HTR-8/SVneo (cell line): ENCODE measurements around the gene TMUB1.

Experiments used
- DNase-seq: peaks from one replicate; pipeline ENCODE4 v3.0.0; 2011; ENCODE audit warnings: low spot score, mixed read lengths; ENCODE audit not compliant: insufficient read length
- FAIRE-seq: peaks from 2 replicates; lab custom pipeline; 2011; peaks lifted over from hg19 to GRCh38; lab: Jason Lieb, UNC

Gene TMUB1

GRCh38 chr7:151107882-151108281, 24.6 kb upstream of the TMUB1 start:
- FAIRE-seq (no peak), DNase-seq (no peak)

- DNase-seq, result no peak
- FAIRE-seq, result no peak
Observed at GRCh38 chr7:151104411-151105235, 21.3 kb upstream of the TMUB1 start.

- FAIRE-seq (no peak), DNase-seq (no peak)
Observed at GRCh38 chr7:151103973-151104372, 20.7 kb upstream of the TMUB1 start.

GRCh38 chr7:151102991-151103390, 19.7 kb upstream of the TMUB1 start:
- no peak for DNase-seq
- FAIRE-seq, result no peak

- FAIRE-seq (no peak), DNase-seq (no peak)
Observed at GRCh38 chr7:151101621-151102396, 18.5 kb upstream of the TMUB1 start.

GRCh38 chr7:151100921-151101320, 17.6 kb upstream of the TMUB1 start:
- no peak for FAIRE-seq
- no peak for DNase-seq

- FAIRE-seq (no peak), DNase-seq (no peak)
Observed at GRCh38 chr7:151099486-151100211, 16.4 kb upstream of the TMUB1 start.

- DNase-seq (no peak), FAIRE-seq (no peak)
Observed at GRCh38 chr7:151095828-151096475, 12.7 kb upstream of the TMUB1 start.

GRCh38 chr7:151095123-151095797, 12.0 kb upstream of the TMUB1 start:
- FAIRE-seq (no peak), DNase-seq (no peak)

- DNase-seq (no peak), FAIRE-seq (no peak)
Observed at GRCh38 chr7:151094675-151095074, 11.4 kb upstream of the TMUB1 start.

GRCh38 chr7:151093748-151094147, 10.5 kb upstream of the TMUB1 start:
- DNase-seq (no peak), FAIRE-seq (no peak)

GRCh38 chr7:151091988-151092387, 8.7 kb upstream of the TMUB1 start:
- no peak for DNase-seq
- FAIRE-seq, result no peak

GRCh38 chr7:151091431-151091830, 8.1 kb upstream of the TMUB1 start:
- DNase-seq (no peak), FAIRE-seq (no peak)

GRCh38 chr7:151091003-151091402, 7.7 kb upstream of the TMUB1 start:
- DNase-seq (no peak), FAIRE-seq (no peak)

GRCh38 chr7:151089893-151090730, 6.8 kb upstream of the TMUB1 start:
- no peak for FAIRE-seq
- no peak for DNase-seq

- FAIRE-seq, result no peak
- no peak for DNase-seq
Observed at GRCh38 chr7:151088856-151089699, 5.8 kb upstream of the TMUB1 start.

GRCh38 chr7:151088019-151088855, 4.9 kb upstream of the TMUB1 start:
- no peak for FAIRE-seq
- DNase-seq, result no peak
